Stimulated activated naive CD8-positive, alpha-beta T cell treated with anti-CD3 and anti-CD28 coated beads, Interleukin-15, Interleukin-2, amounts not matched to agents 100 ng/mL and 50 ng/mL, for 24 hours (primary cell): ENCODE measurements around the gene CNPY1.

Experiments
- H3K27ac Mint-ChIP-seq: one replicate; pipeline ENCODE4 v1.8.0; 2021; ENCODE audit warnings: mild to moderate bottlenecking, mixed read lengths
- H3K27me3 Mint-ChIP-seq: one replicate; pipeline ENCODE4 v1.8.0; 2021; ENCODE audit warnings: mixed read lengths
- H3K36me3 Mint-ChIP-seq: one replicate; pipeline ENCODE4 v1.8.0; 2021; ENCODE audit warnings: low read depth, mixed read lengths
- H3K4me1 Mint-ChIP-seq: one replicate; pipeline ENCODE4 v1.8.0; 2021; ENCODE audit warnings: low read depth, mixed read lengths
- H3K4me3 Mint-ChIP-seq: one replicate; pipeline ENCODE4 v1.8.0; 2021; ENCODE audit warnings: mild to moderate bottlenecking, mixed read lengths
- H3K9me3 Mint-ChIP-seq: one replicate; pipeline ENCODE4 v1.8.0; 2021; ENCODE audit warnings: mixed read lengths

The CNPY1 gene

GRCh38 chr7:155536451-155536850 is 9.9 kb downstream of the CNPY1 start:
- no peak overlapping the region for H3K4me3 Mint-ChIP-seq
- peaks cover 18% of the 10 kb centered on the region for H3K4me1 Mint-ChIP-seq
- no peak overlapping the region for H3K27ac Mint-ChIP-seq
- no peaks in the 10 kb centered on the region for H3K36me3 Mint-ChIP-seq
- peaks cover 63% of the 10 kb centered on the region for H3K27me3 Mint-ChIP-seq
- H3K9me3 Mint-ChIP-seq = no peaks in the 10 kb centered on the region

DNA sequence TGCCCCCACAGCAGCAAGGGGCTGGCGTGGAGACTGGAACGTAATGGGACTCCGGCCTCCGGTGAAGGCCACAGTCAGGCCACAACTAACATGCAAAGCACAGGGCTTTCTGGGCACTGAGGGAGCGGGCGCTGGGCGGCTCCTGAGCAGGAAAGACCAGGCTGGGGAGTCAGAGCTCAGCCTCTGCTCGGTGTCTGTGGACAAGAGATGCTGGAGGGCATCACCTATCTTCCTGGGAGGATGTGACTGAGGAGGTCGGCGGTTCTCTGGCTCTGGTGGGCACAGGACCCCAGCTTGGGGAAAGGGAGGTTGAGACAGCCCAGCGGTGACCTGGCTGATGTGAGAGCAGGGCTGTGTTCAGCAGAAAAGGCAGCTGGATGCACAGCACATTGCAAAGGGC is 11.7 kb downstream of the CNPY1 start:
- Mint-ChIP-seq H3K36me3 (no peaks in the 10 kb centered on the region), H3K4me1 (peaks cover 18% of the 10 kb centered on the region)

DNA sequence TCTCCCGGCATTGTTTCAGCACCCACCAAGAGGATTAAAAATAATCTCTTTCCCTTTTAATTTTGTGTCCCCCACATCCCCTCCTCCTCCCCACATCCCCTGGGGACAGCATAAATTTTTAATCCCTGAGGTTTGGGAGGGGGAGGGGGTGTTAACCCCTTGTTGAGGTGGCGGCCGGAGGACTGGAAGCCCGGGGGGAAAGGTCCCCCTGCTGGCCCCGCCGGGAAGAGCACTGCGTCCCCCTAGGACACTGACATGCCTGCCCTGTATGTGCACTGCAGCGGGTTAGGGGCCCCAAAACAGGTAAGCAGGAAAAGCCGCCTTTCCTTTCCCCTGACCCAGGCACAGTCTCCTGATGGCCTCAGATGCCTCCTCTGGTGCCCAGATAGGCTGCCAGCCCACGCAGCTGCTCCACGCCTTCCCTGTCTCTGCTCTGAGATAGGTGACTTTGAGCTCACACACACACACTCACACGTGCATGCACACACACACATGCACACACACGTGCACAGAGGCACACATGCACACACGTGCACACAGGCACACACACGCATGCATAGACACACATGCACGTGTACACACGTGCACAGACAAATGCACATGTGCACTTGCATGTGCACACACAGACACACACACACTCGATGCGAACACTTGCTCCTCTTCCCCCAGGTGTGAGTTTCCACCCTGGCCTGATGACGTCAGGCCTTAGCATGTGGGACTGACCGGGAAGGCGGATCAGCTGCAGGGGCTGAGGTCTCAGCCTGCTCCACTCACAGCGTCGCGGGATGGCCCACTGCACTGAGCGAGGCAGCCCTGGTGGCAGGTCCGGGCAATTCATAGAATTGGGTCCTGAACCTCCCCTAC is 12.3 kb downstream of the CNPY1 start:
- H3K4me3 Mint-ChIP-seq = peak overlapping the region; percentile 67
- H3K4me1 Mint-ChIP-seq = peaks cover 18% of the 10 kb centered on the region
- no peaks in the 10 kb centered on the region for H3K9me3 Mint-ChIP-seq
- peak overlapping the region; percentile 57 for H3K27ac Mint-ChIP-seq
- H3K27me3 Mint-ChIP-seq = peaks cover 67% of the 10 kb centered on the region
- H3K36me3 Mint-ChIP-seq = no peaks in the 10 kb centered on the region

More for the DNA sequence above, 11.7 kb downstream of the CNPY1 start:
- Mint-ChIP-seq H3K9me3 (no peaks in the 10 kb centered on the region), H3K27ac (no peak overlapping the region), H3K4me3 (no peak overlapping the region), H3K27me3 (peaks cover 67% of the 10 kb centered on the region)

DNA sequence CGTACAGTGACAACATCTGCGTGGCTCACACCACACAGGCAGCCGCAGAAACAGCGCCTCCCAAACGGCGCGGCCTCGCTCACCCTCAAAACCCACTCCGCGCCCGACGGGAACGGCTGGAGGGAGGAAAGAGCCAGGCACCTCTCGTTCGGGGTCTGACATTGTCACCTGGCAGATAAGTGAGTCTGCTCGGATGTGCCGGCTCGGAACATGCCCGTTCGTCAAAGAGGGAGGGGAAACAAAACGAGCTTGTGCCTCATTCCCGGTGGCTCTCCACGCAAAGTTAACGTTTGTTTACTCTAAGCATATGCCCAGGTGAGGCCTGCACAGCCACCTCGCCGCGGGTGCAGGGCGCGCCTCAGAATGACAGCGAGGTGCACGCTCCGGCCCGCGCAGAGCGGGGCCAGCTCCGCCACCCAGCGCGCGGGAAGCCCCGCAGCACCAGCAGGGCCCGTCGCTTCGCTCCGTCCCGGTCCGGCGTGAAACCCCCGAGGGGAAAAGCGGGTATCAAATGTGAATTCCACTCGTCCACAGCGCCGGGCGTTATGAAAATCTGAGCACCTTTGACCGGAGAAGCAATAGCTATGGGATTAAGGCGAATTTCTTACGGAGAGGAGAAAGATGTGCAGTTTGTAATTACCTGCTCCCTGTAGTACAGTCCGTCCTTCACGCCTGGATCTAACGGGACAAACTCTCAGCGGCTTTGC is 13.1 kb downstream of the CNPY1 start:
- Mint-ChIP-seq H3K27ac (no peak overlapping the region), H3K4me1 (peaks cover 18% of the 10 kb centered on the region), H3K9me3 (no peaks in the 10 kb centered on the region), H3K36me3 (no peaks in the 10 kb centered on the region), H3K27me3 (peaks cover 72% of the 10 kb centered on the region), H3K4me3 (peak overlapping the region; percentile 67)

GRCh38 chr7:155532792-155533119 is 13.6 kb downstream of the CNPY1 start:
- Mint-ChIP-seq H3K27me3 (peaks cover 77% of the 10 kb centered on the region), H3K9me3 (no peaks in the 10 kb centered on the region), H3K27ac (no peak overlapping the region), H3K4me3 (peak overlapping the region; percentile 17), H3K36me3 (no peaks in the 10 kb centered on the region), H3K4me1 (peaks cover 18% of the 10 kb centered on the region)

- H3K27me3 Mint-ChIP-seq = peaks cover 75% of the 10 kb centered on the region
- peaks cover 18% of the 10 kb centered on the region for H3K4me1 Mint-ChIP-seq
- no peaks in the 10 kb centered on the region for H3K9me3 Mint-ChIP-seq
- no peak overlapping the region for H3K4me3 Mint-ChIP-seq
- H3K27ac Mint-ChIP-seq = no peak overlapping the region
- no peaks in the 10 kb centered on the region for H3K36me3 Mint-ChIP-seq
These were observed 14.7 kb downstream of the CNPY1 start for GRCh38 chr7:155531681-155532080.

DNA sequence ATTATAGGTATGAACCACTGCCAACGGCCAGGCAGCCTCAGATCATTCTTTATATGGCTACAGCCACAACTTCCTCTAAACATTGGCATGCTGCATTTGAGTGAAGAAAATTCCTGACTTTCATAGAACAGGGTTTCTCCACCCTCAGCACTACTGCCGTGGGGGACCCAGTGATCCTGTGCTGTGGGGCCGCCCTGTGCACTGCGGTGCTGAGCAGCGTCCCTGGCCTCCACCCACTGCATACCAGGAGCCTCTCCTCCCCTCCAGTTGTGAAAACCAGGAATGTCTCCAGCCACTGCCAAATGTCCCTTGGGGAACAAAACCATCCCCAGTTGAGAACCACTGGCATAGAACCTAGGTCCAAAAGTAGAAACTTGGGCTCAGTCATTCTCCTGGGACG is 15.8 kb downstream of the CNPY1 start:
- Mint-ChIP-seq H3K27ac (no peak overlapping the region), H3K4me1 (peaks cover 18% of the 10 kb centered on the region), H3K9me3 (no peaks in the 10 kb centered on the region), H3K4me3 (no peak overlapping the region), H3K36me3 (no peaks in the 10 kb centered on the region), H3K27me3 (peaks cover 74% of the 10 kb centered on the region)

DNA sequence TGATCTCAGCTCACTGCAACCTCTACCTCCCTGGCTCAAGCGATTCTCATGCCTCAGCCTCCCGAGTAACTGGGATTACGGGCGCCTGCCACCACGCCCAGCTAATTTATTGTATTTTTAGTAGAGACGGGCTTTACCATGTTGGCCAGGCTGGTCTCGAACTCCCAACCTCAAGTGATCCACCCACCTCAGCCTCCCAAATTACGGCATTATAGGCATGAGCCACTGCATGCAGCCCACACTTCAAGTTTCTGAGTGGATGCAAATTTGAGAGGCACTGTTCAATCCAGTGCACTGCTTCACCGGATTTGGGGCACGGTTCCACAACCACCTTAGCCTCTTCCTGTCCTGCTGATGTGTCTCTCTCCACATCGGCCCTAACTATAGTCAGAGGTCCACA is 16.5 kb downstream of the CNPY1 start:
- peaks cover 74% of the 10 kb centered on the region for H3K27me3 Mint-ChIP-seq
- no peak overlapping the region for H3K27ac Mint-ChIP-seq
- peaks cover 18% of the 10 kb centered on the region for H3K4me1 Mint-ChIP-seq
- no peak overlapping the region for H3K4me3 Mint-ChIP-seq
- H3K36me3 Mint-ChIP-seq = no peaks in the 10 kb centered on the region
- H3K9me3 Mint-ChIP-seq = no peaks in the 10 kb centered on the region

DNA sequence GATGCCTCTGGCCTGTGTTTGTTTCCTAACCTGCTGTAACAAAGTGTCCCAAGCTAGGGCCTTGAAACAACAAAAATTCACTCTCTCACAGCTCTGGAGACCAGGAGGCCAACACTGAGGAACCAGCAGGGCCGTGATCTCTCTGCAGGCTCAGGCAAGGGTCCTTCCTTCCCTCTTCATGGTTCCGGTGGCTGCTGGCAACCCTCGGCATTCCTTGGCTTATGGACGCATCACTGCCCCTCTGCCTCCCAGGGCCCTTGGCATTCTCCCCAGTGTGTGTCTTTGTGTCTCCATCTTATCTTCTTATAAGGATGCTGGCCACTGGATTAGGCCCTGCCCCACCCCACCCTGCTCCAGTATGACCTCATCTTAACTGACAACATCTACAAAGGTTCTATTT is 17.0 kb downstream of the CNPY1 start:
- Mint-ChIP-seq H3K4me3 (no peak overlapping the region), H3K27me3 (peaks cover 70% of the 10 kb centered on the region), H3K36me3 (no peaks in the 10 kb centered on the region), H3K4me1 (peaks cover 15% of the 10 kb centered on the region), H3K9me3 (no peaks in the 10 kb centered on the region), H3K27ac (no peak overlapping the region)

GRCh38 chr7:155527664-155528063 is 18.7 kb downstream of the CNPY1 start:
- Mint-ChIP-seq H3K4me1 (peaks cover under 1% of the 10 kb centered on the region), H3K4me3 (no peak overlapping the region), H3K36me3 (no peaks in the 10 kb centered on the region), H3K9me3 (no peaks in the 10 kb centered on the region), H3K27ac (no peak overlapping the region), H3K27me3 (peaks cover 56% of the 10 kb centered on the region)

DNA sequence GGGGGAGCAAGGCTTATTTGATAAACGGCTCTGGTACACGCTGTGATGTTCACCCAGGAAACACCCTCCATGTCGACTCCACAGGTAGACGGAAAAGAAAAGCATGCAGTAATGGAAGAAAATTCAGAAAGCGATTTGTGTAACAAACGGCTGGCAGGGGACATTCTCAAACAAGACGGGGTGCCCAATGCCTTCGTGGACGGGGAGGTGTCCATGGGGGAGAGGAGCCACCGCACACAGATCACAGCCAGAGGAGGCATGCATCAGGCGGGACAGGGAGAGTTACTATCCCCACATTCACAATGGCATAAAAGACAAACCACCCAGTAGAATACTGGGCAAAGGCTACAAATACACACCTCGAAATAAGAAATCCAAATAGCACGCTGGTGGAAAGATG is 20.1 kb downstream of the CNPY1 start:
- Mint-ChIP-seq H3K36me3 (no peaks in the 10 kb centered on the region), H3K4me3 (no peak overlapping the region), H3K4me1 (no peaks in the 10 kb centered on the region), H3K27me3 (peaks cover 44% of the 10 kb centered on the region), H3K9me3 (no peaks in the 10 kb centered on the region), H3K27ac (no peak overlapping the region)

GRCh38 chr7:155524018-155524556 is 22.3 kb downstream of the CNPY1 start:
- Mint-ChIP-seq H3K36me3 (no peaks in the 10 kb centered on the region), H3K27me3 (peaks cover 37% of the 10 kb centered on the region), H3K4me1 (no peaks in the 10 kb centered on the region), H3K4me3 (no peak overlapping the region), H3K27ac (no peak overlapping the region), H3K9me3 (no peaks in the 10 kb centered on the region)

GRCh38 chr7:155523168-155523675 is 23.1 kb downstream of the CNPY1 start:
- Mint-ChIP-seq H3K4me1 (no peaks in the 10 kb centered on the region), H3K4me3 (no peak overlapping the region), H3K27me3 (peaks cover 40% of the 10 kb centered on the region), H3K9me3 (no peaks in the 10 kb centered on the region), H3K27ac (no peak overlapping the region), H3K36me3 (no peaks in the 10 kb centered on the region)

GRCh38 chr7:155521743-155522398 is 24.5 kb downstream of the CNPY1 start:
- H3K27me3 Mint-ChIP-seq = peaks cover 44% of the 10 kb centered on the region

More at GRCh38 chr7:155521743-155522398, 24.5 kb downstream of the CNPY1 start:
- H3K4me3 Mint-ChIP-seq = no peak overlapping the region
- no peaks in the 10 kb centered on the region for H3K4me1 Mint-ChIP-seq
- H3K36me3 Mint-ChIP-seq = no peaks in the 10 kb centered on the region
- H3K9me3 Mint-ChIP-seq = no peaks in the 10 kb centered on the region
- no peak overlapping the region for H3K27ac Mint-ChIP-seq
